ENCODE measurements around the gene FHL1.

The FHL1 gene

DNA sequence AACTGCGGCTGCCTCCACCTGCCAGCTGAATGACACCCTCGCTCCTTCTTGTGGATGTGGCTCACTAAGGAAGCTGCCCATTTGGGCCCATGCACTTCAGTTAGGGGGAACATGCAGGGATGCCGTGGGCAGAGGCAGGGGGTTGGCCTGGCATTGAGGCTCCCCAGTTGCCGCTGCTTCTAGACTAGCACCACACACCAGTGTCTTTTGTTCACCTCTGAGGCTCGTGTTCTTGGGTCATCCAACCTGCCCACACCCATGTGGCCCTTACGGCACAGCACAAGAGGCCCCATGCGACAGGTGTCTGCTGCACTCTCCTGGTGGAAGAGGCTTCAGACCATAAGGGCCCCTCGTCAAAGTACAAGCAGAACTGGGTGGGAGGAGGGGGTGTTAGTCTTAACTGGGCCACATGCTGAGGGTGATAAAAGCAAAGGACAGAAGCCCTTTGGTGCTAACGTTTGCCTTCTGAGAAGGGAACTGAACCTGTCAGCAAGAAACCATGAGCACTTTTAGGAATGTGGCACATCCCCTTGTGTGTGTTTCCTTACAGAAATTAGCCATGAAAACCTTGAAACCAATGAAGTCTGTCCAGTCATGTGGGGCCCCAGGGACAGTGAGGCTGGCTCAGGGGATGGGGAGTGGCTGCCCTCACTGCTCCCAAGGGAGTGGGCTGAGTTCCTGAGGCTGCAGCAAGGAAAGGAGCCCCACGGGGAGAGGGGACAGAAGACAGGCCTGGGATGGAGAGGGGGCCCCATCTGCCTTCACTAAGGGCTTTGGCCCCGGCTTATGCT, 64.6 kb downstream of the FHL1 start:
- Histone ChIP-seq H3K27ac (peak overlapping the region; percentile 37 to 79), H3K4me3 (no peak overlapping the region)
- DNase-seq (ENCODE audit: low spot score) = peak; percentile 77
- TF ChIP-seq, protein P1, sequence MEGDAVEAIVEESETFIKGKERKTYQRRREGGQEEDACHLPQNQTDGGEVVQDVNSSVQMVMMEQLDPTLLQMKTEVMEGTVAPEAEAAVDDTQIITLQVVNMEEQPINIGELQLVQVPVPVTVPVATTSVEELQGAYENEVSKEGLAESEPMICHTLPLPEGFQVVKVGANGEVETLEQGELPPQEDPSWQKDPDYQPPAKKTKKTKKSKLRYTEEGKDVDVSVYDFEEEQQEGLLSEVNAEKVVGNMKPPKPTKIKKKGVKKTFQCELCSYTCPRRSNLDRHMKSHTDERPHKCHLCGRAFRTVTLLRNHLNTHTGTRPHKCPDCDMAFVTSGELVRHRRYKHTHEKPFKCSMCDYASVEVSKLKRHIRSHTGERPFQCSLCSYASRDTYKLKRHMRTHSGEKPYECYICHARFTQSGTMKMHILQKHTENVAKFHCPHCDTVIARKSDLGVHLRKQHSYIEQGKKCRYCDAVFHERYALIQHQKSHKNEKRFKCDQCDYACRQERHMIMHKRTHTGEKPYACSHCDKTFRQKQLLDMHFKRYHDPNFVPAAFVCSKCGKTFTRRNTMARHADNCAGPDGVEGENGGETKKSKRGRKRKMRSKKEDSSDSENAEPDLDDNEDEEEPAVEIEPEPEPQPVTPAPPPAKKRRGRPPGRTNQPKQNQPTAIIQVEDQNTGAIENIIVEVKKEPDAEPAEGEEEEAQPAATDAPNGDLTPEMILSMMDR (IDR thresholded peaks at IDR 0.05) = no peak

DNA sequence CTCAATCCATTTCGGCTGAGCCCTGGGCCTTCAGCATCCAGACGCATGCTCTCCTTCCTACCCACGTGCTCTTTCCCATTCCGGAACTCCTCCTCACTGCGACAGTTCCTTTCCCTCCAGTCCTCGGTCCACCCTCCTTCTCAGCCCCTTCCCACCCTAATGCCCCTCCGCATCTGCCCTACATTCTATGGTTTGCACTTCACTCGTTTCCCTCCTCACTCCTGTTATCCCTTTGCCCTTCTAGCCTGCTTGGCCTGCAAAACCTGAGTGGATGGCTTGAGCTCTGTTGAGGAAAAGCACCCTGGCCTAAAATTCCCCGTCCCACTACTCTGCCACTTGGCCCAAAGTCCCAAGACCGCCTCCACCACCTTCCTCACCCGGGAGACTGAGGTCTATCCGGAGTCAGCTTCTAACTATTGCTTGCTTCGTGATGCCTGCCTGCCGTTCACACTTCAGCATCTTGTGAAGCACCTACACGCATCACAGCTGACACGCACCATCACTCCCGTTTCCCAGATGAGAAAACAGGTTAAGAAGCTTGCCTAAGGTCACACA, 65.3 kb downstream of the FHL1 start:
- peak; percentile 73 for DNase-seq (ENCODE audit: low spot score)
- TF ChIP-seq, protein P1 (IDR thresholded peaks at IDR 0.05) = no peak
- peak overlapping the region; percentile 37 to 79 for H3K27ac ChIP-seq
- H3K4me3 ChIP-seq = no peak overlapping the region

DNA sequence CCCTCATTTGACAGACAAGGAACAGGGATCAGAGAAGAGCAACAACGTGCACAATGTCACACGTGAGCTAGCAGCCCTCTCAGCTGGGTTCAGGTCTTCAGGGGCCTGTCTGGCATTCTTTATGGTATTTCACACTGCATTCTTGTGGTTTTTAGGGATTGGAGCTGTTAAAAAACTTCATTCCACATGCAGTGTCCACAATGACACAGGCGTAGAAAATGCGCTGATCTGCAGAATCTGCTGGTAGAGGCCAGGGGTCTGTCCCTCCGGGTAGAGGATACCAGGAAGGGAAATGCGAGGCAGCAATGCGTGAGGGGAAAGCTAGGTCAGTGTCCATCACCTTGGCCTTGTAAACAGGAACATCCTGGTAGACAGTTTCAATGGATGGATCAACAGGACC, 67.2 kb downstream of the FHL1 start:
- Histone ChIP-seq H3K4me3 (no peak overlapping the region), H3K27ac (peak overlapping the region in 1 of 2 donors; percentile 79)
- no peak for DNase-seq (ENCODE audit: low spot score)
- TF ChIP-seq, protein P1 (IDR thresholded peaks at IDR 0.05) = no peak

DNA sequence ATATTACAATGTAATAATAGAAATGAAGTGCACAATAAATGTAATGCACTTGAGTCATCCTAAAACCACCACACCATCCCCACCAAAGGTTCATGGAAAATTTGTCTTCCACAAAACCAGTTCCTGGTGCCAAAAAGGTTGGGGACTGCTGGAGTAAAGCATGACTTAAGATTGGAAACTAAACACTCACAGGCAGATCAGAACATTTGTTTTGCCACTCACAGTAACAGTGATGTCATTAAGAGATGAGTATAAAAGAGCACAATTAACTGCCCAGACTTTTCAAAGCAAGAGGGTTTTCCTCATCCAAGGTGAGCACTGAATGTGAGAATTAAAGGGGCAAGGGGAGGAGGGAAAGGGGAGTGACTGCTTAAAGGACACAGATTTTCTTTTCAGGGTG, 68.2 kb downstream of the FHL1 start:
- TF ChIP-seq, protein P1 (IDR thresholded peaks at IDR 0.05) = no peak
- Histone ChIP-seq H3K4me3 (no peak overlapping the region), H3K27ac (peak overlapping the region in 1 of 2 donors; percentile 79)
- DNase-seq (ENCODE audit: low spot score) = no peak

DNA sequence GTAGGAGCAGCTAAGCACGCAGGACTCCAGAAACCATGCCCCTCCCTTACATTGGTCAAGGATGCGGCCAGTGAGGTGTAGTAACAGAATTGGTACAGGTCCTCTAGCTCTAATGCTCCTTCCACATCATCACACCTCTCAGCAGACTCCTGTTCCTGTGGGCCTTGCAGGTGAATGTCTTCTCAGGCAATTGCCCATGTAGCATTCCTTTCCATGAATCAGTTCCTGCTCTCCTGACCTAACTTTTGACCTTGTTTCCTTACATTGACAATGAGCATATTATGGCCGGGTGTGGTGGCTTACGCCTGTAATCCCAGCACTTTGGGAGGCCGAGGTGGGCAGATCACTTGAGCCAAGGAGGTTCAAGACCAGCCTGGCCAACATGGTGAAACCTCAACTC, 72.6 kb downstream of the FHL1 start:
- Histone ChIP-seq H3K27ac (no peak overlapping the region), H3K4me3 (no peak overlapping the region)
- no peak for DNase-seq (ENCODE audit: low spot score)
- TF ChIP-seq, protein P1 (IDR thresholded peaks at IDR 0.05) = no peak

DNA sequence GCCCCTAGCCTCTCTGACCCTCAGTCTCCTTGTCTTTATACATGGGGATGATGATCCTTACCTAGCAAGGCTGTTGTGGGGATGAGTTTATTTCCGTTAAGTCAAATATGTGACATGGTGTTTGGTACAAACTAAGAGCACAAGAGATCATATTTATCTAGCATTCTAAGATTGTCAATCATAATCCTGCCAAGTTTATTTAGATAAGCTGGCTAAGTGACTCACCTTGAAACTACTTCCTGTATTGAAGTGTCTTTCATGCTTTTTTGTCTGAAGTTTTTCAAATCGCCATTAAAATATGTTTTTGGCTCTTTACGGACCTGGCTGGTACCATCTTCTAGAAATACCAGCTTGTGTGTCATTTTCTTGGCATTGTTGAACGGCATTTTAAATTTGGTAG, 73.2 kb downstream of the FHL1 start:
- no peak overlapping the region for H3K27ac ChIP-seq
- DNase-seq (ENCODE audit: low spot score) = no peak
- TF ChIP-seq, protein P1 (IDR thresholded peaks at IDR 0.05) = no peak
- H3K4me3 ChIP-seq = no peak overlapping the region

DNA sequence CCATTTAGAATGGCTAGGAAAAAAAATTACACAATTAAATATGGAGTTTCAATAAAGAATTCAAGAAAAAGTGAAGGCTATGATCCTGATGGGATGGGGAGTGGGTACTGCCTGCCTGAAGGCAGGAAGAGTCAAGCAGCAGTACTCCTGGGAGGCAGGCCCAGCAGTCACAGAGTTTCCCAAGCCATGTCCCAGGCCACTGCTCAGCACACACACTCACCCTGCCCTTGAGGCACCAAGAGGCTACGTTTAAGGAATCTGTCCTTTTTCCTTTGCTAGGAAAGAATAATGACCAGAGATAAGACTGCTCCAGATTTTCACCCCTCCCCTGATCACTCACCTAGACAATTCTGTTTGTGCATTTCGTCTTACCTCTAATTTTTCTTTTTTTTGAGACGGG, 73.6 kb downstream of the FHL1 start:
- DNase-seq (ENCODE audit: low spot score) = no peak
- H3K27ac ChIP-seq = no peak overlapping the region
- no peak overlapping the region for H3K4me3 ChIP-seq
- TF ChIP-seq, protein P1 (IDR thresholded peaks at IDR 0.05) = no peak

Measured in coronary artery (tissue), 2 donors.